GM21526 (cell line): ENCODE results near the gene NUDT5.
"Not testable (repeated sequence)": the region's sequence is repeated elsewhere in the genome, so short reads cannot be mapped to it uniquely, and the experiment has no call there.

Experiments used
- ATAC-seq: cut with Tn5 transposase; IDR thresholded peaks from one replicate; pipeline ENCODE4 v1.9.1; 2021; ENCODE audit warnings: moderate library complexity; ENCODE audit not compliant: unreplicated experiment, low FRiP score

The NUDT5 gene

DNA sequence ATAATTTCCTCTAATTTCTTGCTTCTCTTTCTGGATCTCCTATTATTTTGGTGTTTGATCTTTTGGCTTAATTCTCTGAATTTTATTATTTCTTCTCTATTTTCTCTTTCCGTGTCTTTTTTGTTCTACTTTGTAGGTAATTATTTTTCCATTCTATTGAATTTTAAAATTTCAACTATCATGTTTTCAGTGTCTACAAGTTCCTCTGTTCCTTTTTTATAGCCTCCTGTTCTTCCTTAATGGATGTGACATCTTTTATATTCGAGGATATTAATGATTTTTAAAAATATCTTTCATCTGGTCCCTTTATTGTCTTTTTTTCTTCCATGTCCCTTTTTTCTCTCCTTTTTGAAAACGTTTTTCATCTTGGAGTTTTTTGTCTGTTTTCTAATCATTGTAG is 11.4 kb upstream of the NUDT5 start:
- no peak for ATAC-seq

DNA sequence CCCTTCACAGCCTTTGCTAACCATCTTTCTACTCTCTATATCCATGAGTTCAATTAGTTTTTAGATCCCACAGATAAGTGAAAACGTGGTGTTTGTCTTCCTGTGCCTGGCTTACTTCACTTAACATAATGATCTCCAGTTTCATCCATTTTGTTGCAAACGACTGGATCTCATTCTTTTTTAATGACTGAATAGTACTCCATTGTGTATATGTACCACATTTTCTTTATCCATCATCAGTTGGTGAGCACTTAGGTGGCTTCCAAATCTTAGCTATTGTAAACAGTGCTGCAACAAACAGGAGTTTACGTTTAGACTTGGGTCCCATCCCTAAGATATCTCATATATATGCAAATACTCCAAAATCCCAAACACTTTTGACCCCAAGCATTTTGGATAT is 9.4 kb upstream of the NUDT5 start:
- ATAC-seq = no peak

DNA sequence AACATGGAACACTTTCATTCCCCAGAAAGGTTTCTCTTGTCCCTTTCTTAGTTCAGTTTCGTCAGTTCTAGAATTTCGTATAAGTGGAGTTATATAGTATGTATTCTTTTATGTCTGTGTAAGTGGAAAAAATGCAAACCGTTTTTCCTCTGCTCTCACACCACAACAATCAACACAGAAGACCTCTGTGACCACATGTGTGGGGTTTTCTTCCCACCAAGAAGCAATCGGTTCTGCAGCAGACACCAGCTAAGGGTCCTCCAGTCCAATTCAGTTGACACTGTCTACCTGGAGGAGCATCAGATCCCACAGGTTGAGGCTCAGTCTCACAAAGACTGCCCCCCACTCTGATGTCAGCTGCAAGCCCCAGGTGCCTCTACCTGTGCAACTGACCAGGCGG is 6.5 kb upstream of the NUDT5 start:
- ATAC-seq = no peak

DNA sequence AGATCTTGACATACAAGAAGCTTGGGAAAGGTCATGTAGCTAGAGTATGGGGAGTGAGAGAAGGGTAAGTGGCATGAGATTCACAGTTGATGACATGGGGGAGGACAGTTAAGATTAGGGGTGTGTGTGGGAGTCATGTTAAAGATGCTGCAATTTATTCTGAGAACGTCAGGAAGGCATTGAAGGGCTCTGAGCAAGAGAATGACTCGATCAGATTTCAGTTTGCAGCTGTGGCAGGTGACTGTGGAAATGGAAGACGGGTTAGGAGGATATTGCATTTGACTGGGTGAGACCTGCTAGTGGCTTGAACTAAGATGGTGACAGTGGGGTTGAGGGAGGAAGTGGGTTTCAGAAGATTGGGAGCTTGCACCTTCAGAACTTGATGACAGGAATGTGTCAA is 5.9 kb upstream of the NUDT5 start:
- no peak for ATAC-seq

DNA sequence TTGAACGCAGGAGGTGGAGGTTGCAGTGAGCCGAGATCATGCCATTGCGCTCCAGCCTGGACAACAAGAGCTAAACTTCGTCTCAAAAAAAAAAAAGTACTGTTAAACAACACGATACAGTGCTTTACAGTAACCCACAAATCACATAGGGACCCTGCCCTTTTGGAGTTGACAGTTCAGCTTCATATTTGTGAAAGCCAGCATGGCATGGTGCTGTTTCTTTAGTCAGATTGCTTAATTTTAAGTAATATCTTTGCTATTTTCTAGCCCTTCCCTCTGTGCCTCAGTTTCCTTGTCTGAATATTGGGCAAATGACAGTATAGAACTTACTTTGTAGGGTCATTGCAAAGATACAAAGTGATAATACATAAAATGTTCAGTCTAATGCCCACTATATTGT is 5.2 kb upstream of the NUDT5 start:
- ATAC-seq = no peak

DNA sequence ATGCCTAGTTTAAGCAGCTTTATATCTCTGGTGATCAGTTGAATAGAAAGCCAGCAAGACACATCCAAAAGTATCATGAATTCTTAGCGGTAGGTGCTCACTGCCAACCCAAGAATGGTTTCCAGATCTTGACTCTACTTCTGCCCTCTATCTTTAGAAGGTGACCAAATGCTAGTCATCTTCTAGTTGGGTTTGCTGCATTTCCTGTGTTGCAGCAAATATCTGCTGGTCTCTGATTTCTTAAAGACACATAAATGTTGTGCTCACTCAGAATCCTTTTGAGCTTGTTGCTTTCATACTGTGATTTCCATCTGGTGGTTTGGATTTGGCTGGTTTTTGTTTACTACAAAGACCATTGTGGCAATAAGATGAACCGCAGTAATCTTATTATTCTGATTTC is 2.5 kb upstream of the NUDT5 start:
- no peak for ATAC-seq

DNA sequence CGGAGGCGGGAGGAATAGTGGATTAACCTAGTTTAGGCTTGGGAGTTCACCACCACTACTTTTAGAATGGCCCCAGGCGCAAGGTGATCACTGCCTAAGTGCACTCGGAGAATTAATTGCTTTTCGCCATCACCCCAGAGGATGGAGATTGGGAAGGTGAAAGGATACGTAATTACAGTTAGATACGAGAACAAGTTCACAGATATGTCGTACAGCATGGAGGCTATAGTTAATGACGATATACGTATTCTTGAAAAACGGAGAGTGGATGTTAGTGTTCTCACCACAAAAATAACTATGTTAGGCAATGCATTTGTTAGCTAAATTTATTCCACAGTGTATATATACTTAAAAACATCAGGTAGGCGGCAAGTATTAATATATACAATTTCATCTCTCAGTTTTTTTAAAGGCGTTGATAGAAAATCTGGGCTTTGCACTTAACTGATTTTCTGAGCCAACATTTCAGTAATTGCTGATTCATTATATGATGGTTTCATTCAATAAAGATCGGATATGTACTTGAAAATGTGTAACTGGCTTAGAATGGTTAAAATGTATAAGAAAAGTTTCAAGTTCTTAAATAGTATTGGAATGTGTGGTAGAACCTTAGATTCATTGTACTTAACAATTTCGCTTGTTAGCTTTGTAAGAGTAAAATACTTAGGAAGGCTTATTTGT is 980 bp upstream of the NUDT5 start:
- no peak for ATAC-seq

DNA sequence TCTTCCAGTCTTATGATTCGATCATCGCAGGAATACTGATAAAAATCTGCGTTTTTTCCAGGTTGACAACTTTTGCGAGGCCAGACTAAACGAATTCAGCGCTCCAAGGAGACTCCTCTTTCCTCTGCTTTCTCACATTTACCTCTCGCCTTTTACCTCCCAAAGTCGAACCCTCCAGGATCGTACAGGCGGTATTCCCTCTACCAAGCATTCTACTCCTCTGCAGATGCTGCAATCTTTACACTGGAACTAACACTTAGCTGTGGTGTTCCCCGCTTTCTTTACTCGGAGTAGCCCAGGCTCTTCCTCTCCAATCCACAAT is 449 bp downstream of the NUDT5 start:
- peak; percentile 4 for ATAC-seq

DNA sequence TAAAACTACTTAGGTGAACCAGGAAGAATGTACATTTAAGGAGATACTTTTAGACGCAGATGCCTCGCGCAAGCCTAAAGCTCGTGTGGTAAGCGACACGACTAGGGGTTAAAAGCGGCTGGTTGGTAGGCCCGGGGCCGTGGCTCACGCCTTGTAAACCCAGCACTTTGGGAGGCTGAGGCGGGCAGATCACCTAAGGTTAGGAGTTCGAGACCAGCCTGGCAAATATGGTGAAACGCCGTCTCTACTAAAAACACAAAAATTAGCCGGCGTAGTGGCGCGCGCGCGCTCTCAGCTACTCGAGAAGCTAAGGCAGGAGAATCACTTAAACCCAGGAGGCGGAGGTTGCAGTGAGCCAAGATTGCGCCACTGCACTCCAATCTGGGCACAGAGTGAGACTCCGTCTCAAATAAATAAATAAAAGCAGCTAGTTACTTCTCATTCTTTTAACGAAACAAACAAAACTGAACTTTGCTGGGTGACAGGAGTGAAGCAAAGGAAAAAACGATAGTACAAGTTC is 879 bp downstream of the NUDT5 start:
- no peak for ATAC-seq

DNA sequence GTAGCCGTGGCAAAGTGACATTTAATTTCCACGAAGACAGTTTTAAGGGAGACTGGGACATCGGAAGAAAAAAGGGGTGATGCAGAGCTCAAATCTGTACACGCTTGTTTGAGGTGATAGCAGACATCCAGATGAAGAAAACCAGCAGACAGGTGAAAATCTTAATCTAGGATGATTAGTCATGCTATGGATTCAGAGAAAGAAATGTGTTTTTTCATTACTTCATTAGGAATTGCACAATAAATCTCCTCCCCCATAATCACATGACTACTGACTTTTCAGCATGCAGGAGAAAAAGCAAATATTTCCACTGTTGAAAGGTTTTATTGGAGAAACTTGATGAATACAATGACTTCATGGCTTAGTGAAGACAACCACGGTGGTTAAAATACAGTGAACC is 2.5 kb downstream of the NUDT5 start:
- no peak for ATAC-seq

DNA sequence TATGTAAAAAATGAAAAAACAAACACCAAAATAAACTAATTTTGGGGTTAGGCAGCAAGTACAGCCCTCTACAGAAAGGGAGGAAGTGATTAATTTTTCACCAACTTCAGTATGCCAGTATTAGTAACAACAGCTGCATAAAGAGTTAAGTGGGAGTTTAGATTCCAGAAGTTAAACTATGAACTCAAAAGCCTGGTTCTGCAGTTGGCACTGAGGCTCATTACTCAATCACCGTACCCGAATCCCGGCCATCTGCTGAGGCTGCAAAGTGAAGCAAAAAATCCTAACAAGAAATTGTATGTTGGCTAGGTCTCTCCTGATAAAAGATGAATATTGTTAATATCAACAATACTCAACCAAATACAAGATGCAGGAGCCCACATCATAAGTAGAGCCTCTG is 4.0 kb downstream of the NUDT5 start:
- ATAC-seq = no peak

DNA sequence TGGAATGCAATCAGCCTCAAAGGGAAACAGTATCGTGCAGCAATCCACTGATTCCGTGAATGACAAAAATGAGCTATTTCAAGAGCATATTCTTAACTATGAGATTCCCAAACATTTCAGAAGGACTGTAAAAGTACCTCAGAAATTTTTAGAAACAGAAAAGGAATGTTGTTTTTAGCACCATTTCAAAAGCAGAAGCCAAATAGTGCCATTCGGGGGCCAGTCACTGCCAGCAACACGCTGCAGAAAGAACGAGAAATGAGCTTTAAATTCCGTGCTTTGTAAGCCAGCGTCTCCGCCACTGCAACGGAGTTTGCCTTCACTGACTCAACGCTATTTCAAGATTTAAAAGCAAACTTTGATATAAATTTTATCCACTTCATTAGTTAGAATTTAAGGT is 6.3 kb downstream of the NUDT5 start:
- ATAC-seq = no peak

DNA sequence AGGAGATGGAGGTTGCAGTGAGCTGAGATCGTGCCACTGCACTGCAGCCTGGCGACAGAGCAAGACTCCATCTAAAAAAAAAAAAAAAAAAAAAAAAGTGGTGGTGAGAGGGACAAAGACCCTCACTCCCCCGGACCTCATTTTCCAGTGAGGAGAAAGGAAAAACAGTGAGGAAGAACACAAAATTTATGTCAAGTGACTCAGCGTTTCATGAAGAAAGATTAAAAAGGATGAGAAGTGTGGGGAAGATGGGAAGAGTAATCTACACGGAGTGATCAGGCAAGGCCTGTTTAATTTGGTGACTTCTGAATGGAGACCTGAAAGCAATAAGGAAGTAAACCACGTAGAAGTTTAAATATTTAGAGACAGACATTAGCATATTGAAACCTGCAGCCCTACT is 7.0 kb downstream of the NUDT5 start:
- no peak for ATAC-seq

DNA sequence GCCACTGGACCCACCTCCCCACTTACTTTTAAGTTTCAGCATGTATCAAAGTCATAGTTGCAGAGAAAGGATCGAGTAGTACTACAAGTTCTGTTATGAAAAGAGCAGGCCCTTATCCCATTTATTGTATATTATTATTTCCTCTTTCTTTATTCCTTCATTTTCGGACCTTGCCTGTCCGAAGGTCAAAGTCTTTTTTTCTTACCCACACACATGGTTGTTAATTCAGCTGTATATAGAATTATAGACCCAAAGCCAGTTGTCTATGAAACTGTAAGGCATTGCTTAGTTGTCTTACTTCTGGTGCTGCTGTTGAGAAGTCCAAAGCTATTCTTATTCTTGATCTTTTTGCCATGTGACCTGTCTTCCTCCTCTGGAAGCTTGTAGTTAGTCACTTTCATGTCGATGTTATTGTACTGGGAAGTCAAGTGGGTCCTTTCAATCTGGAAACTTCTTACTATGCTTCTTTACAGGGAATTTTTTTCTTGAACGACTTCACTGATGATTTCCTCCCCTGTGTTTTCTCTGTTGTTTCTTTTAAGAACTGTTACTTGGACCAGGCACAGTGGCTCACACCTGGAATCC is 8.3 kb downstream of the NUDT5 start:
- no peak for ATAC-seq

DNA sequence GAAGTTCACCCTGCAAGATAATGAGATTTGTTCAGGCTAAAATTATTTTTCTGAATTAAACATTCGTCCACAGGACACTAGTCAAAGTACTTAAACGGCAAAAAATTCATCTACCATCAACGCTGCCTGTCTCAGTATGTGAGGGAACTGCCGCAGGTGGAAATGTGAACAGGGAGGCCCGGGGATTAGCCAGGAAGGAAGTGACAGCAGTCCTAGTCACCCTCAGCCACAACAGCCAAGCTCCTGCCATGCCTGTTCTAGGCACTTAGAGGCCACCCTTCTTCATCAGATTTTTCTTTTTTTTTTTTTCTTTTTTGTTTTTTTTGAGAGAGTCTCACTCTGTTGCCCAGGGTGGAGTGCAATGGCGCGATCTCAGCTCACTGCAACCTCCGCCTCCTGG is 9.4 kb downstream of the NUDT5 start:
- no peak for ATAC-seq

DNA sequence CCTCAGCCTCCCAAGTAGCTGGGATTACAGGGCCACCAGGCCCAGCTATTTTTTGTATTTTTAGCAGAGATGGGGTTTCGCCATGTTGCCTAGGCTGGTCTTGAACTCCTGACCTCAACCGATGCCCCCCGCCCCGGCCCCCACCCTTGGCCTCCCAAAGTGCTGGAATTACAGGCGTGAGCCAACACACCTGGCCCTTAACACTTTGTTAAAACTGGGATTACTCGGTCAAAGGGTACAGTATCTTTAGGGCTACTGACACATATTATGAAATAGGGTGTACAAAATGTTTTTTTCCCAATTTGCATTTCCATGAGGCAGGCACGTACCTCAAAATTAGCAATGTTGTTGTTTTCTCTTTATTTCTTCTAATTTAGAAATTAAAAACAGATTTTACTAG is 11.5 kb downstream of the NUDT5 start:
- no peak for ATAC-seq

DNA sequence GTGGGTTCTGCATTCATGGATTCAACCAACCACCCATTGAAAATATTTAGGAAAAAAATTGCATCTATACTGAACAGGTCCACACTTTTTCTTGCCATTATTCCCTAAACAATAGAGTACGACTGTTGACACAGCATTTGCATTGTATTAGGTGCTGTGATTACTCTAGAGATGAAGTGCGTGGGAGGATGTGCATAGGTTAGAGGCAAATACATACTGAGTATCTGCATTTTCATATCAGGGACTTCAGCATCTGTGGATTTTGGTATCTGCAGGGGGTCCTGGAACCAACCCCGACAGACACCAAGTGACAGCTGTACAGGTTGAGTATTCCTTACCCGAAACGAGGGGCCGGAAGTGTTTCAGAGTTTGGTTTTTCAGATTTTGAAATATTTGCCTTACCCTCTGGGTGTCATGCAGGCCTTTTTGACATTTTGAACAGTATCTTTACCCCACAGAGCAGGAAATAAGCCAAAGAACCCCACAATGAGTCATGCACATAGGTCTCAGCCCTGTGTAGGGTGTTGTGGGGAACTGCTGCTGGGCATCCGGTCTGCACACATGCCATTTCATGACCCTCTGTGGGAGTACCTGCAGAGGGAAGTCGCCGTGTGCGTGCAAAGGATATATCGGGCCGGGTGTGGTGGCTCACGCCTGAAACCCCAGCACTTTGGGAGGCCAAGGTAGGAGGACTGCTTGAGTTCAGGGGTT is 14.5 kb downstream of the NUDT5 start:
- no peak for ATAC-seq

DNA sequence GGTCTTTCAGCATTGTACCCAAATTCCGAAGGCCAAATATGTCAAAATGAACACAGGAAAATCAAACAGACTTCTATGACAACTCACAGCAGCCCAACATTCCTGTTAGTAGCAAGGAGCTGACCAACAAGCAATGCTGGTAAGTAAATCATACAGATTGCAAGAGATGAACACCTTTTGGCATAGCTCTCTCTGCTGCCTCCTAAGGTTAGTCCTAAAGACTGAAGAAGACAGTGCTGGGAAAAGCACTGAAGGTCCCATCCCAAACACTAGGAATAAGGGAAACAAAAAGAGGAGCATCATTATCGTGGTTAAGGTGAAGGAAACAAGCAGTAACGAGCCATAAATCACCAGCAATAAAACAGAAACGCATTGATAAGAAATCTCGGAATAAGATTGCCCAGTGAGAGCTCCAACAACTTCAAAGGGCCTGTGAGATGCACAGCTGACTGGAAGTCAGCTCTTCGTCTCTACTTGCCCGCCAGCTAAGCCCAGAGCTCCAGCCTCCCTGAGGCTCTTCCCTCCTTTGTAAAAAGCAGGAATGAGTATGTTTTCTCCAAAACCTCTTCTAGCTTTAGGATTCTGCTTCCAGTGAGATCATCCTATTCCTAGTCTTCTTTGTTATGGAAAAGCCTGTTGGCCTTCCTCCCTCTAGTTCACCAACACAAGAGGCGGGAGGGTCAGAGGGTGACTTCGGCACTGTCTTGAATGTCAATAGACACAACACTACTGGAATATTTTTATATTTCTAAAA is 15.3 kb downstream of the NUDT5 start:
- no peak for ATAC-seq

DNA sequence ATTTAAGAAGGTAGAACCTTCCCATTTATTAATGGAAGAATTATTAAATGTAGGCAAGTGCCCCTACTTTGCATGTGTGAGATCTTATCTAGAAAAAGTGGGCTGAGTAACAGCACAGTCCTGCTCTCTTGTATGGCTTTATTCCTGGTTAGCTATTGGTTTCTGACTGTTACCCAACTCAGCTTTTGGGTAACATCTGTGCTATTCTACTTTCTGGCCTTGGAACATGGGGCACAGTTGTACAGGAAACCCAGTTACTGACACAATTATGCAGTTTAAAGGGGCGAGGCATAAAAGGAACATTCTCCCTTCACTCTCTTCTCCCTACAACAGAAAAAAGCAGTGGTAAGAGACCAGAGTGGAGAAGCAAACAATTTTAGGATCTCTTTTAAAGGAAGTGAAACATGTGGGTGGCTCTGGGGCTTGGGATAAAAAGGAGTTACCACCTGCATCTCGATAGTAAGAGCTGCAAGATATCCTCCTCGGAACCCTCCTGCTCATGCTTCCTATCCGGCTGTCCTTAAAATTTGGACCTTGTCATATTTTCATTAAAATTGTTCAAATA is 16.0 kb downstream of the NUDT5 start:
- no peak for ATAC-seq

DNA sequence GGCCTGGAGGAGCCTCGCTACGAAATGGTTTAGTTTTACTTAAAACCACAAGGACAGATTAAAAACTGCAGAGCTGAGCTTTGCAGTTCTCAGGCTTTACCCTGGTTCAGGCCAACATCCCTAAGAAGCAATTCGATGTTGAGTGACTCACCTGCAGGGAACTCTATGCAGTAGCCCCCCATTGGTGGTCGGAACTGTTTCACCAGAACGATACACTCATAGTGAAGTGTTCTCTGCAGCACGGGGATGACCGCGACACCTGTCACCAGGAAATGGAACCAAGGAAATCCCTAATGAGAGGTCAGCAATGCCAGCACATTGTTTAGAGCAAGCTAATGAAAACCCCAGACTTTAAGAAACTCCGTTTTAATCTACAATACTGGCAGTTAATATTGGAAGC is 18.0 kb downstream of the NUDT5 start:
- no peak for ATAC-seq

DNA sequence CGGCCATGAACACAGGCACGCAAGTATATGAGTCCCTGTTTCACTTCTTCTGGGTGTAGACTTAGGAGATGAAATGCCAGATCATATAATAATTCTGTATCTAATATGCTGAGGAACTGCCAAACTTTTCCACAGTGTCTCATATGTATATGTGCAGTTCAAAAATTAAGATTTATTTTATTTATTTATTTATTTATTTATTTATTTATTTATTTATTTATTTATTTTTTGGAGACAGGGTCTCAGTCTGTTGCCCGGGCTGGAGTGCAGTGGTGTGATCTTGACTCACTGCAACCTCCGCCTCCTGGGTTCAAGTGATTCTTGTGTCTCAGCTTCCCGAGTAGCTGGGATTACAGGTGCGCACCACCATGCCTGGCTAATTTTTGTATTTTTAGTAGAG is 24.2 kb downstream of the NUDT5 start:
- ATAC-seq = not testable (repeated sequence)
